ENCODE data around the gene OR56A3.
A peak's percentile ranks its signal among the peaks of the same experiment; 100 is the strongest.

Gene OR56A3

DNA sequence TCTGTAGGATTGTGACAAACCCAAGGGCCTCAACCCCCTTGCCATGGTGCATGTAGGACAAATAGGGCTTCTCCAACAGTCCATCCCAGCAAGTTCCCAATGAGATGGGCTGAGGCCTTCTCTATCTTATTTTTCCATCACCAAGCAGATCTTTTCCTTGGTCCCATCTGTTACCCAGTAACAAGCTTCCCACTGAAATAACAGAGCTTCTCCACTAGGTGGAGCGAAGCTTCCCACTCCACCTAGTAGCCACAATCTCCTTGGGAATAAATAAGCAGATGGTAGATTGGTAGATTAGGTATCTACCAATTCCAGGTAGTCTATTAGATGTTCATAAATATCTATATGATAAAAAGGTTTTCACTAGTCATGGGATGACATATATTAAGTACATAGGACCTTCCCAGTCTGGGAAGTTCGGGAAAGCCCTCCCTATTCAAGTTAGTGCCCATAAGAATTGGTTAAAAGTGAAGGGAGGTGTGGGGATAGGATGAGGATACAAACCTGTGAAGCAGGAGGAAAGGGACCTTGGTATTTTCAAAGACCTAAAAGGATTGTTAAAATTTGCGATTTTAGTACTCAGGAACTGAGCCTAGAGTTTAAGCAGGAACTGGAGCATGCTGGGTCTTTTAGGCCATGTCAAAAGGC, 50.7 kb downstream of the OR56A3 start:
- TF ChIP-seq, protein P1, sequence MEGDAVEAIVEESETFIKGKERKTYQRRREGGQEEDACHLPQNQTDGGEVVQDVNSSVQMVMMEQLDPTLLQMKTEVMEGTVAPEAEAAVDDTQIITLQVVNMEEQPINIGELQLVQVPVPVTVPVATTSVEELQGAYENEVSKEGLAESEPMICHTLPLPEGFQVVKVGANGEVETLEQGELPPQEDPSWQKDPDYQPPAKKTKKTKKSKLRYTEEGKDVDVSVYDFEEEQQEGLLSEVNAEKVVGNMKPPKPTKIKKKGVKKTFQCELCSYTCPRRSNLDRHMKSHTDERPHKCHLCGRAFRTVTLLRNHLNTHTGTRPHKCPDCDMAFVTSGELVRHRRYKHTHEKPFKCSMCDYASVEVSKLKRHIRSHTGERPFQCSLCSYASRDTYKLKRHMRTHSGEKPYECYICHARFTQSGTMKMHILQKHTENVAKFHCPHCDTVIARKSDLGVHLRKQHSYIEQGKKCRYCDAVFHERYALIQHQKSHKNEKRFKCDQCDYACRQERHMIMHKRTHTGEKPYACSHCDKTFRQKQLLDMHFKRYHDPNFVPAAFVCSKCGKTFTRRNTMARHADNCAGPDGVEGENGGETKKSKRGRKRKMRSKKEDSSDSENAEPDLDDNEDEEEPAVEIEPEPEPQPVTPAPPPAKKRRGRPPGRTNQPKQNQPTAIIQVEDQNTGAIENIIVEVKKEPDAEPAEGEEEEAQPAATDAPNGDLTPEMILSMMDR (IDR thresholded peaks at IDR 0.05; ENCODE audit: low read depth, low read length, poor library complexity, severe bottlenecking): peak; percentile 69
- no peak for TF ChIP-seq EZH2phosphoT487 (IDR thresholded peaks at IDR 0.05; ENCODE audit: borderline replicate concordance, low read length)
- no peaks in the 10 kb centered on the region for H3F3A ChIP-seq (ENCODE audit: control insufficient read depth, insufficient read depth)
- H3K36me3 ChIP-seq (ENCODE audit: control insufficient read depth, low read length): no peaks in the 10 kb centered on the region

DNA sequence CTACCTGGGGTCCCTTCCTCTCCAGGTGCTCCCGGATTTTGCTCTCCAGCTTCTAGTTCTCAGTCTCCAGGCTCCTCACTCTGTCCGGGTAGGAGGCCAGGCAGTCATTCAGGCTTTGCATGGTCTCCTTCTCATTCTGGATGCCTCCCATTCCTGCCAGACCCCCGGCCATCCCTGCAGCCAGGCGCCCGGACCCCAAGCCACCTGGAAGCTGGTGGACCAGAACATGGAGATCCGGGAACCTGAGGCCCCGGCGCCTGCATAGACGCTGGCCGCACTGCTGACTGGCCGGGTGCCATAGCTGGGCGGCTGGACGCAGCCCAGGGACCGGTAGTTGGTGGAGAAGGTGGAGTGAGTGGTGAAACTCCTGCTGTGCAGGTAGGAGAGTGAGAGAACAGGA, 52.7 kb downstream of the OR56A3 start:
- no peaks in the 10 kb centered on the region for H3K9me3 ChIP-seq (ENCODE audit: control insufficient read depth, insufficient read depth, low read length)
- no peaks in the 10 kb centered on the region for H4K20me1 ChIP-seq (ENCODE audit: control insufficient read depth, insufficient read depth, low read depth, low read length)
- no peak for TF ChIP-seq EZH2phosphoT487 (IDR thresholded peaks at IDR 0.05; ENCODE audit: borderline replicate concordance, low read length)
- TF ChIP-seq, protein P1 (IDR thresholded peaks at IDR 0.05; ENCODE audit: low read depth, low read length, poor library complexity, severe bottlenecking): no peak

More for the DNA sequence above, 50.7 kb downstream of the OR56A3 start:
- no peaks in the 10 kb centered on the region for H3K9me2 ChIP-seq (replicated peaks; ENCODE audit: control insufficient read depth, low read length)
- no peak overlapping the region for H3K27ac ChIP-seq (ENCODE audit: low read depth, low read length)
- H4K20me1 ChIP-seq (ENCODE audit: control insufficient read depth, insufficient read depth, low read depth, low read length): no peaks in the 10 kb centered on the region
- no peaks in the 10 kb centered on the region for H3K4me1 ChIP-seq (ENCODE audit: control insufficient read depth, low read length)
- H3K9me3 ChIP-seq (ENCODE audit: control insufficient read depth, insufficient read depth, low read length): no peaks in the 10 kb centered on the region
- H3K27me3 ChIP-seq (ENCODE audit: control insufficient read depth, low read length): no peaks in the 10 kb centered on the region
- H3K4me2 ChIP-seq (ENCODE audit: low read length): no peak overlapping the region
- H3K4me3 ChIP-seq (ENCODE audit: low read length): no peak overlapping the region
- H3K79me2 ChIP-seq (ENCODE audit: control insufficient read depth, low read length): no peaks in the 10 kb centered on the region

More for the DNA sequence above, 52.7 kb downstream of the OR56A3 start:
- Histone ChIP-seq H3K27me3 (ENCODE audit: control insufficient read depth, low read length) (no peaks in the 10 kb centered on the region), H3K4me1 (ENCODE audit: control insufficient read depth, low read length) (no peaks in the 10 kb centered on the region), H3K9me2 (replicated peaks; ENCODE audit: control insufficient read depth, low read length) (no peaks in the 10 kb centered on the region), H3K4me3 (ENCODE audit: low read length) (no peak overlapping the region), H3K36me3 (ENCODE audit: control insufficient read depth, low read length) (no peaks in the 10 kb centered on the region), H3K79me2 (ENCODE audit: control insufficient read depth, low read length) (no peaks in the 10 kb centered on the region), H3K27ac (ENCODE audit: low read depth, low read length) (no peak overlapping the region), H3K4me2 (ENCODE audit: low read length) (no peak overlapping the region), H3F3A (ENCODE audit: control insufficient read depth, insufficient read depth) (no peaks in the 10 kb centered on the region)
